ENCODE results near the gene ITPK1.

- TF ChIP-seq CTCF (IDR thresholded peaks at IDR 0.05) (no peak), EP300 (IDR thresholded peaks at IDR 0.05) (no peak), POLR2A (IDR thresholded peaks at IDR 0.05; ENCODE audit: low read depth) (no peak), POLR2AphosphoS5 (IDR thresholded peaks at IDR 0.05) (no peak)
These were observed 39.0 kb downstream of the ITPK1 start for GRCh38 chr14:93076755-93077154.

All from esophagus muscularis mucosa (tissue), 4 donors.